NCI-H128 (cell line): ENCODE measurements around the gene IL1A.
A peak's percentile ranks its signal among the peaks of the same experiment; 100 is the strongest.

ENCODE experiments used
- DNase-seq: peaks from one replicate; lab custom pipeline; 2025; ENCODE audit not compliant: unreplicated experiment; lab: John Stamatoyannopoulos, UW

The IL1A gene

DNA sequence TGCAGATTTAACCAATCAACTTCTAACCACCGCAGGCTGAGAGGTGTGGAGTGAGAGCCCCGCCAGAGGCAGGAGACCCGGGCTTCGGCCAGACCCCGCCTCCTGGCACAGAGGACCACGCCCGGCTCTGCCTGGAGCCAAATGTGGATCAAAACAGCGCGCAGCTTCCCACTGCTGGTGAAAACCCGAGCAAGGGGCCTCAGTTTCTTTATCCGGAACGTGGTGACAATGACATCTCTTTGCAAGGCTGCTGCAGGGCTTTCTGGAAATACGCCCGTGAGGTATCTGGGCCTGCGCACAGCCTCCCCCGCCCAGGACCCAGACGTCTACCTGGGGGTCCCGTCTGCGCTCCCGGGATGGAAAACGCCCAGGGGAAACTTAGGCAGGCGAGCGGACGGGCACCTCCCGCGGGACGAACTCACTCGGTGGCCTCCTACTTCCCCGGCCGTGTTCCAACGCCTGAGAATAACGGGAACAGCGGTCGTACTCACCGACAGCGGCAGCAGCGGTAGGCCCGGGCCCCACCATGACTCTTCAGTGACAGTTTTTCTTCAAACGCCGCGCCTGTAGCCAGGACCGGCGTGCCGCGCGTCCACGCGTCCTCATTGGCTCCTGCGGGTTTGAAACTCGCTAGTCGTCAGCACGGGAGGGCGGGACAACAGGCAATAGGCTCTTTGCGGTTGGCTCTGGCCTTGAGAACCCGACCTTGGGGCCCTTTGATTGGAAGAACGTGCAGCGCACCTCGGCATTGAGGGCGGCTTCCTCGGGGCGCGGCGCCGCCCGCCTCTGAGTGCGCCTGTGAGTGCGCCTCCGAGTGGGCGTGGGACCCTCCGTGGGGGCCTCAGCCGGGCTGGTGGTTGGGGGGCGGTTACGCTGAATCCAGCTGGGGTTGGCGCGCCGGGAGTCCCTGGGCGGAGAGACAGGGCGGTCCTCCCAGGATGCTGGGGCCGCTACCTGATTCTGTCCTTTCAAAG lies 19.9 kb downstream of the IL1A start, which contains the start of gene CKAP2L:
Gene CKAP2L (minus strand): TSS at position 539 of the 974 bp plus-strand sequence. CDS start 11 bp downstream, at position 528.
- DNase-seq = peak; percentile 99

- DNase-seq = no peak
Observed at GRCh38 chr2:112762276-112762675, 22.0 kb downstream of the IL1A start.

DNA sequence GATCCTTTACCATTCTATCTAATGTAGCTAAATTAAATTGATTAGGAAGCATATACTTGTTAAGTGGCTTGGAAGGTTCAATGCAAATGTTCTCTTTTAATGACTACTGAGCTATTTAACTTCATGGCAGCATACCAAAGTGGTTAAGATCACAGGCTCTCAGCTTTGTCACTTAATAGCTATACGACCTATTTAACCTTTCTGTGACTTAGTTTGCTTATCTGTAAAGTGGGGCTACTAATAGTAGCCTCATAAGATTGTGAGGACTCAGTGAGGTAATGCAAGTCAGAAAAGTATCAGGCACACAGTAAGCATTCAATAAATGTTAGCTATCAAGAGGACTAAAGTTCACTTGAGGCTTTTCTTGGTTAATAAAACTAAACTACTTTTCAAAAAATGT lies 24.1 kb downstream of the IL1A start:
- no peak for DNase-seq

DNA sequence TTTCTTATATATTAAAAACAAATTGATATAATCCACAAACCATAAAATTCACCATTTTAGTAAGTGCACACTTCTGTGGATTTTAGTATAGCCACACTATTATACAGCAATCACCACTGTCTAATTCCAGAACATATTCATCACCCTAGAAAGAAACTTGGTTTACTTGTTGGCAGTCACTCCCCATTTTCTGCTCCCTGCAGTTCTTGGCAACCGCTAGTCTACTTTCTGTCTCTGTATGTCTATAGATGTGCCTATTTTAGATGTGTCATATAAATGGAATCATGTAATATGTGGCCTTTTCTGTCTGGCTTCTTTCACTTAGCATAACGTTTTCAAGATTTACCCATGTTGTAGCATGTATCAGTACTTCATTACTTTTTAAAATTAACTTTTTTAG lies 25.6 kb downstream of the IL1A start:
- no peak for DNase-seq

- DNase-seq = no peak
Observed at GRCh38 chr2:112757265-112757664, 27.0 kb downstream of the IL1A start.

GRCh38 chr2:112756207-112756606 lies 28.1 kb downstream of the IL1A start:
- DNase-seq = no peak

- DNase-seq = no peak
Observed at GRCh38 chr2:112755444-112755843, 28.8 kb downstream of the IL1A start.

GRCh38 chr2:112754564-112754963 lies 29.7 kb downstream of the IL1A start:
- DNase-seq = no peak

DNA sequence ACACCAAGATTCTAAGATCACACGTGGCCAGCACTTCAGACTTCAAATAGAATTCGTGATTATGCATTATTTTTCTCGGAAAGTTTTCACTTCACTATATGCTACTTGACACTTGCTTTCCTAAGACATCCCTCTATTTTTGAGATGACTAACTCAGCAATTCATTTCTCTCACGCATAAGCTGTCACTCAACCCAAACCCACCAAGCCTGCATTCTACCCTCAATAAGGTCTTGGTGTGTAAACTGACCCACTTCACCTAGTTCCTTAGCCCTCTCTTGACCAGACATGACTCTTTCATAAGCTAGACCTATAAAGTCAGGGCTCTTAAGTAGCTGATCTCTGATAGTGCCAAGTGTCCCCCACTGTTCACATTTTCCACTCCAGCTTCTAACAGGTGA lies 31.6 kb downstream of the IL1A start:
- no peak for DNase-seq

DNA sequence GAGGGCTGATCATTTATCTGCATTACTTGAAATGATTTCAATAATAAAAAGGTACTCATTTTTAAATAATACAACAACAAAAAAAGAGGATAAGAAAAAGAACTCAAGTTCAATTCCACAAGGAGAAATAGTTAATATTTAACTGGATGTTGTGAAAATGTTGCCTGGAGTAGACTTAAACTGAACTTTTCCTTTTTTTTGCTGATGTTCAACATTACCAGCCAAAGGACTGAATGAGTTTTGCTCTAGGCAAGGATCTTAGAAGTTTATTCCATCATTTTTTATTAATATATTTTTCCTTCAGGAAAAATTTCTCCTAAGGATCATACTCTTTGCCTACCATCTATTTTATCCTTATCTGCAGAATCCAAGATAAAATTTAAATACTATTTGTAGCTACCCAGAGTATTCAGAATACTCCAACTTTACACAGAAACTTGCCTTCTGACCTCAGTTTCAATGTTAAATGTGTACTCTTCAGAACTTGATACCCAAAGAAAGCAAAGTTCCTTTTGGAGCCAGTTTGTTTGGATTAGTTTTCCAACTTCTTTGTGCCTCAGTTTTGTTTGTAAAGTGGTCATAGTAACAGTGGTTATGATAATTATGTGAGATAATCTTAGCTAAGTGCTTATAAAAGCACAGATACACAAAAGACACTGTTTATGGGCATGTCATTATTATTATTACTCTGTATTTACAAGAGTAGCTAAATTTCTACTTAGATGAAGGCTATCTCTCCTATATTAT lies 32.7 kb downstream of the IL1A start:
- DNase-seq = no peak

GRCh38 chr2:112750560-112750843 lies 33.8 kb downstream of the IL1A start:
- no peak for DNase-seq

- DNase-seq = no peak
Observed at GRCh38 chr2:112749755-112750559, 34.3 kb downstream of the IL1A start.

DNA sequence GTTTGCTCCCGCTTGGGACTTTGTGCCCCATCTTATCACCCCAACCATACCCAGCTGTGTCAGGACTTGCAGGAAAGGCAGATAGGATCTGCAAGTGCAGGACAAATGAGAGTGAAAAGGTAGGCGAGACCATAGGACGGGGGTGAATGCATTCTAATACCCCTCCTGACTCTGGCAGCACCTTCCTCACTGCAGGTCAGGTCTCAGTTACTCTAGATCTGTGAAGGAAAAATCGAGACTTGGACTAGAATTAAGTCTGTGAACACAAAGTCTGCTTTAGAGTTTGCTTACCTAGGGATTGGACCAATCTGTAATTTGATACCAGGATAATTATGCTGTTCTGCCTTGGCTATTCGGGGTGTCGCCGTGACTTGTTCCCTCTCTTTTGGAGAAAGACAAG lies 43.8 kb downstream of the IL1A start:
- DNase-seq = no peak

DNA sequence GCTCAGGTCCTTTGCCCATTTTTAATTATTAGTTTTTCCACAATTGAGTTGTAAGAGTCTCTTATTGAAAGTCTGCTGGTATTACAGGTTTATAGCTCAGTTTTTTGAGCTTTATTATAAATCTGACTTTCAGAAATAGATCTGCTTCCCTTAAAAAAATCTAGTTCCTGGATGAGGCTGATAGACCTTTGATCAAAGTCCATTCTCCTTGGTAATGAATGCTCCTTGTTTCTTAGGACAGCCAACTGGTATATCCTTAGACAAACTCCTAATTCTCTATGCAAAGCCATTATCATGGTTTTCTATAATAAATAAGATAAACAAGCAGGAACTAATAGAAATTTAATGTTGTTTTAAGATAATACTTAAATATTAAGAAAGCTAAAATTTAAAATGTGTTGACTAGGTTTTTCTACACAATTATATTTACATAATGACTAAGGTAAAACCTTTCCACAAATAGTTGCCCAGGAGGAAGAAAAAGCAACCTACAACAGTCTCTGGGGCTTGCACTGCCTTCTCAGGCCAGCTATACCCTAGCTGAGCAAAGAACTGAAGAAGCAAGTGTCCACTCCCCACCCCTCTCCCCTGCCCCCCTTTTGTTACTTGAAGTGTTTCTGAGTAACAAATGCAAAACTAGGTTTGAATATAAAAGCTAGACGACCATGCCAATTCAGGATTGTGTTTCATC lies 46.6 kb downstream of the IL1A start:
- DNase-seq = no peak

- DNase-seq = no peak
Observed at GRCh38 chr2:112733871-112734270, 50.4 kb downstream of the IL1A start.

- no peak for DNase-seq
Observed at GRCh38 chr2:112733456-112733855, 50.8 kb downstream of the IL1A start.

- DNase-seq = no peak
Observed at GRCh38 chr2:112731479-112731878, 52.8 kb downstream of the IL1A start.

DNA sequence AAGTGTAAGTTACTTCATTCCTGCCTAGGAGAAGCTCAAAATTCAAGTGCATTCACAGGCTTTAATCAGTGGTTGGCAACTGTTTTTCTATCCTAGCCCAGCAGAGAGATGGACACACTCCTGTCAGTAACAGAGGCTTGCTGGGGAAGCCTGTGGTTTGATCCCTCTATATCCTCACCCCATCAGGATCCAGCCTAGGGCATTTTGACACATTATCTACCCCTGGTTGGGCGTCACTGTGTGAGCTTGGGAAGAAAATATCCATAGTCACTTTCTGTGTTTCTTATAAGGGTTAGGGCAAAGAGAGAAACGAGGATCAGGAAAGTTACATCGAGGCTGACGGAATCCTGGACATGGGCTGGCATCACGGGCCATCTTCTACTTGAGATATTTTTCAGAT lies 53.5 kb downstream of the IL1A start:
- no peak for DNase-seq

- DNase-seq = no peak
Observed at GRCh38 chr2:112730216-112730615, 54.1 kb downstream of the IL1A start.

- DNase-seq = no peak
Observed at GRCh38 chr2:112728378-112729175, 55.7 kb downstream of the IL1A start.
